Right forelimb (tissue), 1 donor: ENCODE results near the gene LSM4.
"Not testable (repeated sequence)": the region's sequence is repeated elsewhere in the genome, so short reads cannot be mapped to it uniquely, and the experiment has no call there.

Source experiments
- DNase-seq: peaks from one replicate; pipeline ENCODE4 v3.0.0-alpha.2; 2018

The LSM4 gene

GRCh38 chr19:18340990-18341868, 18.4 kb upstream of the LSM4 start:
- no peak for DNase-seq

- peak; percentile 84 for DNase-seq
These were observed 17.5 kb upstream of the LSM4 start, which contains the start of gene PGPEP1 for GRCh38 chr19:18340190-18340989. Gene PGPEP1 (plus strand): TSS chr19:18340598. CDS start chr19:18340682, 84 bp downstream.

DNA sequence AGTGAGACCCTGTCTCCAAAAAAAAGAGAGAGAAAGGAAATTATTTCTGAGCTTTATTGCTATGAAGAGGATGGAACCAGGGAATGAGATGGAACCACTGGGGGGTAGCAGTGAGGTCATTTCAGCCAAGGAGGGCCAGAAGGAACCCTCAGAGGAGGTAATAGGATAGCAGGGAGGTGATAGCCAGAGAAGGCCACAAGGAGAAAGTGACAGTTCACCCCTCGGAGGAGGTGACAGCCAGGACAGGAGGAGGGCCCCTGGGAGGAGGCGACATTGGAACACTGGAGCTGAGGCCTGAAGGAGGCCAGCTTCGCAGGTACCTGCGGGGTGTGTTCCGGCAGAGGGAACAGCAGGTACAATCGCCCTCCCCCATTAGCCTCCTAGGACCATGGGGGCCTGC, 16.8 kb upstream of the LSM4 start:
- no peak for DNase-seq

GRCh38 chr19:18338541-18338940, 15.7 kb upstream of the LSM4 start:
- no peak for DNase-seq

DNA sequence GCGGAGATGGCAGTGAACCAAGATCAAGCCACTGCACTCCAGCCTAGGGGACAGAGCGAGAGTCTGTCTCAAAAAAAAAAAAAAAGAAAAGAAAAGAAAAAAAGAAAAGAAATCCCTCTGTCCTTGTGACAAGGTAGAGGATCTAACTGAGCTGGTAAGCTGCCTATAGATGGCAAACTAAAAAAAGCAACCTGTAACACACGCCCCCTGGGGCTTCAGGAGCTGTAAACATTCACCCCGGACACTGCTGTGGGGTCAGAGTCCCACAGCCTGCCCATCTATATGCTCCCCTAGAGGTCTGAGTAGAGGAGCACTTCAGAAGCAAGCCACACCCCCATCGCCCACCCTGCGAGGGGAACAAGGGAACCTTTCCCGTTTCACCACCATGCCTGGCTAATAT, 13.2 kb upstream of the LSM4 start:
- no peak for DNase-seq

DNA sequence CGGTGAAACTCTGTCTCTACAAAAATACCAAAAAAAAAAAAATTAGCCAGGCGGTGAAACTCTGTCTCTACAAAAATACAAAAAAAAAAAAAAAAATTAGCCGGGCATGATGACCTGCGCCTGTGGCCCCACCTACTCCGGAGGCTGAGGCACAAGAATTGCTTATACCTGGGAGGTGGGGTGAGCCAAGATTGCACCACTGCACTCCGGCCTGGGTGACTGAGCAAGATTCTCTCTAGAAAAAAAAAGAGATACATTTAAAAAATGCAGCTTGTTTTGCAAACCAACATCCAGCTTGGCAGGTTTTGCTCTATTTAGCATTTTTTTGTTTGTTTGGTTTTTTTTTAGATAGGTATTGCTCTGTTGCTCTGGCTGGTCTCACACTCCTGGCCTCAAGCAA, 10.8 kb upstream of the LSM4 start:
- no peak for DNase-seq

DNA sequence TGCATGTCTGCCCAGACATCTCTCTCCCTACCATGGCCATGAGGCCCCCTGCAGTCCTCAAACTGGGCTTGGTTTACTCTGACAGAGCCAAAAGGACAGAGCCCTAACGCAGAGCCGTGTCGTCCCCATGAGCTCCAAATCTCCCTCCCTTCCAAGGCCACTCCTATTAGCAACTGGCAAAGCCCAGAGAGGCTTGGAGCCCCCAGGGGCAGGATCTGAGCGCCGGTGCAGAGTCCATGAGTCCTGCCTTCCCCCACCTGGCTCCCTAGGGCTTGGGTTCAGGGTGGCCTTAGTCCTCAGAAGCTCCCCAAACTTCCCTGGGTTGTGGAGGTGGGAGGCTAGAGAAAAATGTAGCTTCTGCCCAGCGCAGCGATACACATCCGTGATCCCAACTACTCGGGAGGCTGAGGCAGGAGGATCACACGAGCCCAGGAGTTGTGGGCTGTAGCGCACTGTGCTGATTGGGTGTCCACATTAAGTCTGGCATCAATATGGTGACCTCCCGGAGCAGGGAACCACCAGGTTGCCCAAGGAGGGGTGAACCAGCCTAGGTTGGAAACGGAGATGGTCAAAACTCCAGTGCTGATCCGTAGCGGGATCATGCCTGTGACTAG, 10.1 kb upstream of the LSM4 start:
- no peak for DNase-seq

GRCh38 chr19:18330868-18331267, 8.0 kb upstream of the LSM4 start:
- DNase-seq: no peak

DNA sequence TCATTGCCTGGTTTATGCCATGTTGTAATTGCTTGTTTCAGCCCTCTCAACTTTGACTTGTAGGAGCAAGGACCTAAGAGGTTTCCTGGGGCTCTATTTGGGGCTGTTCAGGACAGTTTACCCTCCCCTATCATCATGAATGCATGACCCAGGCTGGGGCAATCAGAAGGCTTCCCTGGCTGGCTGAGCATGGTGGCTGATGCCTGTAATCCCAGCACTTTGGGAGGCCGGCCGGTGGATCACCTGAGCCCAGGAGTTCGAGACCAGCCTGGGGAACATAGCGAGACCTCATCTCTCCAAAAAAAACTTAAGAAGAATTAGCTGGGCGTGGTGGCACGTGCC, 6.1 kb upstream of the LSM4 start:
- no peak for DNase-seq

- peak; percentile 88 for DNase-seq
These were observed 5.6 kb upstream of the LSM4 start for GRCh38 chr19:18328340-18329034.

GRCh38 chr19:18326772-18327171, 3.9 kb upstream of the LSM4 start:
- DNase-seq: no peak

DNA sequence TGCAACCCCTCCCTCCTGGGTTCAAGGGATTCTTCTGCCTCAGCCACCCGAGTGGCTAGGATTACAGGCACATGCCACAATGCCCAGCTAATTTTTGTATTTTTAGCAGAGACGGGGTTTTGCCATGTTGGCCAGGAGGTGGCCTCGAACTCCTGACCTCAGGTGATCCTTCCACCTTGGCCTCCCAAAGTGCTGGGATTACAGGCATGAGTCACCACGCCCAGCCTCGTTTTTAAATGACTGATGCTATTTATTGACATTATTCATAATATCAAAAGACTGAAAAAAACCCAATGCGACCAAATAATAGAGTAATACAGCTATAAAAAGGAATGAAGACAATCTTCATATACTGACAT, 1.5 kb upstream of the LSM4 start:
- not testable (repeated sequence) for DNase-seq

DNA sequence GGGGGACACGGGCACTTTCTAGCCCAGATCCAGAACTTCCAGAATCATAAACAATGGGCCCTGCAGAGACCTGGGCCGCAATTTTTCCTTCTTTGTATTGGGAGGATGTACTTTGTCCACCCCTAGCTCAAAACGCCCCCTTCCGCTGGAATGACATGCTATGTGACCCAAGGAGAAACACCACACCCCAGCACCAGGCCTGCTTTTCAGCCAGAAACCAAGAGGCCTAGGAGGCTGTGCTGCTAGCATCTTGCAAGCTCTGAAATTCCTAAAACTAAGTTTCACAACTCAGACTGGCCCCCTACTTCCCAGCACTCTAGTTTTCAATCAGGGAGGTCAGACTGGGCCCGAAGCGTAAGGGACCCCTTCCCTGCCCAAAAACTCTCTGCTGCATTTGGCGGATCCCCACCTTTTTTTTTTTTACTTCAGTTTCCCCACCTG, 538 bp downstream of the LSM4 start:
- no peak for DNase-seq

DNA sequence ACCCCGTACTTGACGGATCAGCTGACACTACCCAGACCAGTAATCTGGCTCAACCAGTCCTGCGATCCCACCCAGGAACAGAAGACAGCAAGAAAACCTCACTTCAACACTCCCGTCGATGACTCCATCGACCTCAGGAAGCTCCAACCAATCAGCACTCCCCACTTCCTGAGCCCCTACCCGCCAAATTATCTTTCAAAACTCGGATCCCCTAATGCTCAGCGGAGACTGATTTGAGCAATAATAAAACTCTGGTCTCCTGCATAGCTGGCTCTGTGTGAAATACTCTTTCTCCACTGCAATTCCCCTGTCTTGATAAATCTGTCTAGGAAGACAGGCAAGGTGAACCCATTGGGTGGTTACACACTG, 1.2 kb downstream of the LSM4 start:
- no peak for DNase-seq

GRCh38 chr19:18320865-18321733, 1.8 kb downstream of the LSM4 start:
- DNase-seq: no peak

GRCh38 chr19:18319591-18320135, 3.2 kb downstream of the LSM4 start:
- DNase-seq: no peak

DNA sequence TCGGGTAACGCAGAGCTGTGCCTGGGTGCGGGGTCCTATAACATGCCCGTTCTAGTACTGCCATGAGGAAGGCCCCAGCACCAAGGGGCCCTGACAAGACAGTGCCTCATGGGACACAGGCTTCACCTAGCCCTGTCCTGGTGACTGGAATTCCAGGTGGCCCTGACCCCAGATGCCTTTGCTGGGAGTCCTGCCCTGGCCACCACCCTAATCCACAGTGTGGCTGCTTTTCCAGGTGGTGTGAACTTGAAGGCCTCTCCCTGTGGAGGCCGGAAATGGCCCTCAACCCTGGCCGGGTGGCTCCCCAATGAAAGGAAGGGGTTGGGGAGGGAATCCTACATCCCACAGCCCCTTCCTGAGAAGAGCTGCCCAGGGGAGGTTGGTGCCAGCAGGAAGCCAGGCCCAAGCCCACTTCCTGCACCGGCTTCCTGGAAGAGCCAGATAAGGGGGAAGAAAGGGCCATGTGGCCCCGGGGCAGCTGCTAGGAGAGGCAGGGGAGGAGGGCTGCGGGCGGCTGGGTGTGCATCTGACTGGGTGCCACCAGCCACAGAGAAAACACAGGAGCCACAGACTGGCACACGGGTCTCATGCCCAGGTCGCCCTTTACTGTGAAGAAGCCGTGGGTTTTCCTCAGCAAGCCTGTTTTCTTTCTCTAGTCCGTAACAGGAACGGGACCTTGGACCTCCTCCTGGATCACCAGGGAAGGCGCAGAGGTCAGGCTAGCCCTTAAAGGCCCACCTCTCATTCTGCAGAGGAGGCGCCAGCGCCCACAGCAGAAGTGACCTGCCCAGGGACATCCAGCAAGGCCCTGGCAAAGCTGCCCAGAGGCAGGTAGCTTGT, 4.7 kb downstream of the LSM4 start:
- no peak for DNase-seq

GRCh38 chr19:18313398-18313797, 9.5 kb downstream of the LSM4 start:
- no peak for DNase-seq

- no peak for DNase-seq
These were observed 10.8 kb downstream of the LSM4 start for GRCh38 chr19:18312092-18312534.

DNA sequence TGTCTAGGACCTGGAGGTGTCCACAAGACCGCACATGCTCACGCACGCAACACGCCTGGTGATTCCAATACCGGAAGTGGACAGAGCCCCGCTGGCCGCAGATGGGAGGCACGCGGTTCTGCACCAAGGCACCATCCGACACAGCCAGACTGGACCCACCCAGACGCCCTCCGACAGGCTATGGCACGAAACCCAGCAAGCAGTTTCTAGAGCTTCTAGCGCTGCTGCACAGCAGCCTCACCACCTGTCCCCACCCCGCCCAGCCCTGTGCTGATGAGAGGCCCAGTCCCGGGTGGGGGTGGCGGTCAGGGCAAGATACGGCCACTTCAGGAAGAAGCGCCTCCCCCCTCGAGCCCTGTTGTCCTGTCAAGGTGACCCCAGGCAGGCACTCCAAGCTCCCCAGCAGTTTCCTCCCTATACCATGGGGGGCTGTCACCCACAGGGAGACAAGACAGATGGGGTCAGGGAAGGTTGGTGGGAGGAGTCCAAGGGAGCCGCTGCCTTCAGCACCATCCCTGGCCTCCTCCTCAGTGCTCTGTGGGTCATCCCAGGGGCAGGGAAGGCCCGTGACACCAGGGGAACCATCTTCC, 11.3 kb downstream of the LSM4 start:
- no peak for DNase-seq
